Activated CD4-positive, alpha-beta T cell treated with anti-CD3 and anti-CD28 coated beads for 4 hours (primary cell): ENCODE results near the gene POLRMT.
A peak's percentile ranks its signal among the peaks of the same experiment; 100 is the strongest.
"Not testable (repeated sequence)": the region's sequence is repeated elsewhere in the genome, so short reads cannot be mapped to it uniquely, and the experiment has no call there.

Source experiments
- DNase-seq, 2 donors: peaks; one replicate each; pipeline ENCODE4 v3.0.0-alpha.2; 2020

POLRMT gene

GRCh38 chr19:590396-590745 lies 43.0 kb downstream of the POLRMT start:
- no peak for DNase-seq

GRCh38 chr19:589693-590395 lies 43.5 kb downstream of the POLRMT start, which contains the start of gene HCN2:
HCN2 (plus strand) TSS chr19:589881; CDS start chr19:589946, 65 bp downstream.
- DNase-seq: no peak

DNA sequence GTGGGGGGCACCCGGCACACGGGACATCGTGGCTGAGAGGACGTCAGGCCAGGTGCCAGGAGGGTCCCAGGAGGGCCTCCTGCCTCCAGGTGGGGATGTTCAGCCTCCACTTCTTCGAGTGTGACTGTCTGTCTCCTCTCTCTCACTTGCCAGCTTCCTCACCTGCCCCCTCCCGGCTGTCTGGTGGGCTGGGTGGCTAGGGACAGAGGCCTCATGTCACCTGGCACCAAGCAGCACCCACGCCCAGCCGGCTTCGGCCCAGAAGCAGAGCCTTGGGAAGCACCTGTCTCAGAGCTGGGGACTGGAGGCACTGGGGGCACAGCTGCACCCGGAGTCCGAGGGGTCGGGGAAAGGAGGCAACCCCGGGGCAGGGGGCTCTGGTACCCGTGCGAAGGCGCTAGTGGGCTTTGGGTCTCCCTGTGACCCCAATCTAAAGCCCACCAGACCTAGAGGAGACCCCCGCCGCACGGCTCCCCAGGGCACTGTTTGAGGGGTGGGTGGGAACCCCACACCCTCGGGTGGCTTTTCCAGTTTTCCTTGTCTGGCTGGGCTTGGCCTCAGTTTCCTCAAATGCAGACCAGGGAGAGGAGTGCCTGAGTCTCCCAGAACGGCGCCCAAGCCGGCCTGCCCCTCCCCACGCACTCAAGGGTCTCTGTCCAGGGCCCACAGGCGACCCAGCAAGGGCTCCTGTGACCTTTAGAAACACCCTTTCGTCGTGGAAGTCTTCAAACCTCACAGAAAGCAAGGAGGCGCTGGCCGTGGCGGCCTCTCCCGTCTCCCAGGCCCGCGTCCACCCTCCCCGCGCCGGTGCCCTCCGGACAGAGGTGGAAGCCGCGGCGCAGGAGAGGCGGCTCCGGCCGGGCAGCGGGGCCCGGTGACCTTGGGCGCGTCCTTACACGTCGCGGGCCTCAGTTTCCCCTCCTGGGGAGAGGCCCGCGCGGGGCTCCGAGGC lies 44.3 kb downstream of the POLRMT start:
- DNase-seq: no peak

GRCh38 chr19:588093-588740 lies 45.1 kb downstream of the POLRMT start:
- peak; percentile 49 to 63 for DNase-seq

DNA sequence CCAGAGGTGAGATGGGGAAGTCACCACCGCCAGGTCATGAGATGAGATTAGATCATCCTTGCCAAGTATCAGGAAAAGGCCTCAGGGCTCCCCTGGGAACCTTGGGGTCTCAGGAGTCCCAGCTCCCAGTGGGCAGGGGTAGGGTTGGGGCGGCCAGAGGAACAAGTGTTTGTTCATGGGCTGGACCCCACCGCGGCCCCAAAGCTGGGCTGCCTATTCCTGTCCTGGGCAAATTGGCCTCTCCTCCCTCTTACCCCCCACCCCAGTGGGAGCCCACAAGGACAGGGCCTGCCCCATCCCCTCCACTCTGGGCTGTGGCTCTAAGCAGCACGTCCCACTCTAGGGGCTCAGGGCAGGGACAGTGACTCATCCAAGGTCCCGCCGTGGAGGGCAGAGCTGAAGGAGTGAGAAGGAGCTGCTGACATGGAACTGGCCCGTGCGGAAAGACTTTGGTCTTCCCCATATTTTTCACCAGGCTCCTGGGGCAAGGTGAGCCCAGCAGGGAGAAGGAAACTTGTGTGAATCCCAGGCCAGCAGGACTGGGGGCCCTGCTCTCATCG lies 47.7 kb downstream of the POLRMT start:
- DNase-seq: no peak

DNA sequence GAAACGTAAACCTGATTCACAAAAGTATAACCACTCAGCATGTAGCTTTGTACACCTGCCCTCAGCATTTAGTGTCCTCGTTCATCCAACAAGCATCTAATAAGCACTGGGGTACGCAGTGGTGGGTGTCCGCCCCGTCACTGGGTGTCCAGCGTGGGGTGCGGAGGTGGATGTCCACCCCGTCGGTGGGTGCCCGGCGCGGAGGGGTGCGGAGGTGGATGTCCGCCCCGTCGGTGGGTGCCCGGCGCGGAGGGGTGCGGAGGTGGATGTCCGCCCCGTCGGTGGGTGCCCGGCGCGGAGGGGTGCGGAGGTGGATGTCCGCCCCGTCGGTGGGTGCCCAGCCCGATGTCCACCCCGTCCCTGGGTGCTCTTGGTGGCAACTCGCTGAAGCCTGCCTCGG lies 48.2 kb downstream of the POLRMT start:
- DNase-seq: not testable (repeated sequence)

DNA sequence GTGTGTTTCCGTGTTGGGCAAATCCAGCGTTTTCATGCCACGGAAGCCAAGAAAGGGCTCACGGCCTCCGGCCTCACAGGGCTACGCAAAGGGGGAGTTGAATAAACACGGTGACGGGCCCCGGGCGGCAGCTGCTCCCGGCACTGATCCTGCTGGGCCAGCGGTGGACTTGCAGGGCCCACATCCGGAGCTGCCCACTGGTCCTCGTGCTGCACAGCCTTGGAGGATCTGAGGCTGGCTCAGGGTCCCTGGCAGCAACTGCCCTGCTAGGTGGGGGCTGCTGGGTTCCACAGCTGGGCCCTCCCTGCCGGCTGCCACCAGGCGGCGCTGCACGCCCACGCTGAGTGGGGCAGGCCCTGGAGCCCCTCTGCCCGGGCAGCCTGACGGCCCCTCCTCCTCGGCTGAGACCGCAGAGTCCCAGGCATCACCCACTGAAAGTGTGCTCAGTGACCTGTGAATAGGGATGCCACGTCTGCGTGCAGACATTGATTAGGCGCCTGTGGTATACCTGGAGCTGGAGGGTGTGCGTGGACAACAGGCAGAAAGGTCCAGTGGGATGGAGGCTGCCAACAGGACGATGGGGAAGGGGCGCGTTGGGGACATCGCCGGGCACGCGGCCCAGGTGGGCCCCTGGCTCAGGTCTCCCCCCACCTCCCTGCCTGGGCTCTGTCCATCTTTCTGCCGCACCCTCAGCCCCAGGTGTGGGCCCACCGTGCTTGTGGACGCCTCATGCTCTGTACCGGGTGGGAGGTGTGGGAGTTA lies 48.9 kb downstream of the POLRMT start:
- DNase-seq: peak; percentile 55 to 59

GRCh38 chr19:583968-584239 lies 49.4 kb downstream of the POLRMT start:
- DNase-seq: no peak

DNA sequence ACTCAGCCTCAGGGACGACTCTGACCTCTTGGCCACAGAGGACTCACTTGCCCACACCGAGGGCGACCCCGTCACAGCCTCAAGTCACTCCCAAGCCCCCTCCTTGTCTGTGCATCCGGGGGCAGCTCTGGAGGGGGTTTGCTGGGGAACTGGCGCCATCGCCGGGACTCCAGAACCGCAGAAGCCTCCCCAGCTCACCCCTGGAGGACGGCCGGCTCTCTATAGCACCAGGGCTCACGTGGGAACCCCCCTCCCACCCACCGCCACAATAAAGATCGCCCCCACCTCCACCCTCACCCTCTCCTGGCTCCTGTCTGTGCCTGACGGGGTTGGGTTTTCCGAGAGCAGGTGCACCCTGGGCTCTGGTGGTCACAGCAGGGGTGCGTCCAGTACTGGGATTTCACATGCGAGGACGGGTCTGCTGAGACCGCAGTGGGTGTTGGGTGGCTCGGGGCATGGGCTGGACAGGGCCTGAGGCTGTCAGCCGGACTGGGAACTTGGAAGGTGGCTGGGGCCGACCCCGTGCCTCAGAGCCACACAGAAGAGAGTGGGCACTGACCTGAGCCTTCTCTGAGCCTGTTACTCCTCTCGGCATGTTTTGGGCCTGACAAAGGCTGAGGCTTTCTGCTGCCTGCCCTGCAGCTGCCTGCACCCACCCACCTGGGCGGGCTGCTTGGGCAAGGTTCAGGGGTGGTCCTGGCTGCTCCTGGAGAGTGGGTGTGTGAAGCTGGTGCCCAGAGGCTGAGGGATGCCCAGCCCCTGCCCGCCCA lies 50.0 kb downstream of the POLRMT start:
- DNase-seq: no peak

- no peak for DNase-seq
Measured at GRCh38 chr19:582497-583197, 50.7 kb downstream of the POLRMT start.

DNA sequence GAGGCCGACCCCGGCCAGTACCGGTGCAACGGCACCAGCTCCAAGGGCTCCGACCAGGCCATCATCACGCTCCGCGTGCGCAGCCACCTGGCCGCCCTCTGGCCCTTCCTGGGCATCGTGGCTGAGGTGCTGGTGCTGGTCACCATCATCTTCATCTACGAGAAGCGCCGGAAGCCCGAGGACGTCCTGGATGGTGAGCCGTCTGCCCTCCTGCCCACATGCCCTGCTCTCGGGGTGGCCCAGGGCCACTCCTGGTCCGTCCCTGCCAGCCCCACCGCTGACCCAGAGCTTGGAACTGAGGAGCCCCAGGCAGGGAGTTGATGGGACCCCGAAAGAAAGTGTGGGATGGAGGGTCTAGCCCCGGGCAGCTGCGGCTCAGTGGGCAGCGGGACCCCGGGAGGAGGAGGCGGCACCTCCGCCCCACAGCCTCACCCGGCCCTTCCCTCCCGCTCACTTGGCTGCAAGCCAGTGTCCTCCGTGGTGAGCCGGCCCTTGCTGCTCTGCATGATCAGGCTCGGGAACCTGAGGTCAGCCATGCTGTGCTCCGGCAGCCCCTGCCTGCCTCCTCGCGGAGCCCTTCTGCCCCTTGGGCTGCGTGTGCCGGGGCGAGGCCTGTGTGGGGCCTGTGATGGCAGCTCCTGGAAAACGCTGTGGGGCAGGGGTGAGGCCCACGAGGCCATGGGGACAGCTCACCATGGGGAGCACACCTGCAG lies 51.8 kb downstream of the POLRMT start:
- DNase-seq: no peak

DNA sequence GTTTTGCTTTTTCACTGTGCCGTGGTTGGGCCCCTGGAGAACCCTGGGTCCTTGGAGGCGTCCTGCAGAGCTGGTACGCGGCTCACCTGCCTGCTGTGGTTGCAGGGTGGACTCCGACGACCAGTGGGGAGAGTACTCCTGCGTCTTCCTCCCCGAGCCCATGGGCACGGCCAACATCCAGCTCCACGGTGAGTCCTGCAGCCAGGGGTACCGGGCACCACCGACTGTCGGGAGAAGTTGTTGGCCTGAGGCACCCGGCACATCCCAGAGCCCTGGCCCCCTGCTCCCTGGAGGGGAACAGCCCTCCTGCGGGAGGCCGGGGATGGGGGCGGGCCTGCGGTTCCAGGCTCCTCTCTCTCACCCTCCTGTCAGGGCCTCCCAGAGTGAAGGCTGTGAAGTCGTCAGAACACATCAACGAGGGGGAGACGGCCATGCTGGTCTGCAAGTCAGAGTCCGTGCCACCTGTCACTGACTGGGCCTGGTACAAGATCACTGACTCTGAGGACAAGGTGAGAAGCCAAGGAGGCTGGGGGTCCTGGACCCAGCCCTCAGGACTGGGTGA lies 53.0 kb downstream of the POLRMT start:
- DNase-seq: no peak

GRCh38 chr19:579842-580155 lies 53.5 kb downstream of the POLRMT start:
- DNase-seq: no peak

GRCh38 chr19:579111-579841 lies 54.1 kb downstream of the POLRMT start:
- no peak for DNase-seq

DNA sequence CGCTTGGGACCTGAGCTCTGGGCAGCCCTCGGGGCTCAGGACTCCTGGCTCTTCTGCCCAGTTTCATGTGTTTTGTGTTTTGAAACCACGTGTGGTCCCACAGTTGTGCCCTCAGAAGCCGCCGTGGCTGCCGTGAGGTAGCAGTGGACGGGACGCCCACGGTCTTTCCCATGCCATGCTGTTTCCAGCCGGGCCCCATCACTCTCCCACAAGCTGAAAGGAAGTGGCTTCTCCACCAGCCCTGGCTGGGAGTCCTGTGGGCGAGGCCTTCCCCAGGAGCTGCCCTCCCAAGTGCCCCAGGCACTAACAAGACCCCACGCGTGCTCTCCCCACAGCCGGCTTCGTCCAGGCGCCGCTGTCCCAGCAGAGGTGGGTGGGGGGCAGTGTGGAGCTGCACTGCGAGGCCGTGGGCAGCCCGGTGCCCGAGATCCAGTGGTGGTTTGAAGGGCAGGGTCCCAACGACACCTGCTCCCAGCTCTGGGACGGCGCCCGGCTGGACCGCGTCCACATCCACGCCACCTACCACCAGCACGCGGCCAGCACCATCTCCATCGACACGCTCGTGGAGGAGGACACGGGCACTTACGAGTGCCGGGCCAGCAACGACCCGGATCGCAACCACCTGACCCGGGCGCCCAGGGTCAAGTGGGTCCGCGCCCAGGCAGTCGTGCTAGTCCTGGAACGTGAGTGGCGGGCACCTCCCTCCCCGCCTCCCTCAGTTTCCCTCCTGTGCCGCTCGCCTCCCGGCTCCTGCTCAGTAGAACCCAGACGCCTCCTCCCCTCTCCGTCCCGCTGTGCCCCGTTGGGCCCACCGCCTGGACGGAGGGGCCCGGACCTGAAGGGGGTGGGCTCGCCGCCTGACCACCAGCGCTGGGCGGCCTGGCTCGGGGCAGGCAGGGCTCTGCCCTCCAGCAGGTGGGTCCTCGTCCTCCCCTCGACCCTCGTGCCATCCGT lies 55.6 kb downstream of the POLRMT start:
- no peak for DNase-seq

- DNase-seq: no peak
Measured at GRCh38 chr19:576768-577438, 56.4 kb downstream of the POLRMT start.

DNA sequence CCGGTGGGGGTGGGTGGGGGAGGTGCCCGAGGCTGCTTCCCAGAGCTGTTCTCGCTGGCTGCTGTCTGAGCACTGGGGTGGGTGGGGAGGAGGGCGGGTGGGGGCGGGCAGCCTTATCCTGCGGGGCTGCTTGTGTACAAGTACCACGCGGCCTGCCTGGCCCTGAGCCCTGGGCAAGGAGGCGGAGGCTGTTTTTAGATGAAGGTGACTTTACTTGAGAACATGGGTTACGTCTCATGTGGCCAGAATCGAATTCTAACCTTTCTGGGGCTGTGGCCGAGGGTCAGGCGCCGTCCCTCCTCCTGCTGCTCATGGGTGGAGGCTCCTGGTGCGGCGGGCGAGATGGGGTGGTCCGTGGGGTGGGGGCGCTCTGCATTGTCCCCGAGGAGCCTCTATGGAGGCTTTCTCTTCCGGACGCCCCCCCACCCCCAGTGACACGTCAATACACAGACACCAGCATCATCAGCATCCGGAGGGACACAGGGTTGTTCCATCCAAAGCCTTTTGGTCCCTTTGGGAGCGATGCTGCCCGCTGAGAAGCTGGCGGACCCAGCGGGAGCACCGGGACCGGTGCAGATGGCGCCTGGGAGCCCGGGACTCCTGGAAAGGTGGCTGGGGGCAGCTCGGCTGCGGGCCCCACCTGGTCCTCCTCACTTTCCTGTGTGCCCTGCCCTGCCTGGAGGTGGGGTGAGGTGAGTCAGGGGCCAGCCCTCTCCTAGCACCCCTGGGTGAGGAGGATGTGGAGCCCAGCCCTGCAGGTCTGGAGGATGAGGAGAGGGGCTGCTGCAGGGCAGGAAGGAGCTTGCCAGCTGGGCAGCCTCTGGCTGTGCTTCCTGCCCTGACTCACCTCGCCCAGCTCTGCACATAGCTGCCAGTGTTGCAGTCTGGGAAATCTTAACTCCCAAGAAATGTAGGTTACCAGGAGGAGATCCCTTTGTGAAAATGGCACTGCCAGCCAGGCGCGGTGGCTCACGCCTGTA lies 57.5 kb downstream of the POLRMT start:
- no peak for DNase-seq
